Myocyte (in vitro differentiated cells): ENCODE data around the gene C15orf61. TPM values are rescaled to one million over a fixed set of nuclear protein-coding genes. Genes with fewer than 3 reads are reported as not detected.

Experiments used
- DNase-seq: peaks from one replicate; pipeline ENCODE4 v3.0.0-alpha.2; 2012; ENCODE audit warnings: low read depth
- total RNA-seq: library from RNA; depleted of rRNA; stranded (reverse); fragments of >200 nt; gene quantifications from 2 replicates; pipeline ENCODE4 v1.2.3, GENCODE V29; 2014

The C15orf61 gene
- total RNA-seq, 1 donor from 2014 or later, result 9.8 TPM

GRCh38 chr15:67548862-67549651, 28.1 kb downstream of the C15orf61 start:
- DNase-seq, result peak; percentile 29

- no peak for DNase-seq
Measured at GRCh38 chr15:67549736-67550135, 28.8 kb downstream of the C15orf61 start.

- peak; percentile 18 for DNase-seq
Measured at GRCh38 chr15:67550522-67550921, 29.6 kb downstream of the C15orf61 start.

GRCh38 chr15:67551207-67551743, 30.3 kb downstream of the C15orf61 start:
- peak; percentile 24 for DNase-seq

- DNase-seq, result no peak
Measured at GRCh38 chr15:67554580-67554979, 33.6 kb downstream of the C15orf61 start.

- DNase-seq, result no peak
Measured at GRCh38 chr15:67556976-67557570, 36.1 kb downstream of the C15orf61 start.

- DNase-seq, result no peak
Measured at GRCh38 chr15:67558502-67558901, 37.6 kb downstream of the C15orf61 start.

- DNase-seq, result no peak
Measured at GRCh38 chr15:67559158-67559557, 38.2 kb downstream of the C15orf61 start.

GRCh38 chr15:67559576-67559975, 38.6 kb downstream of the C15orf61 start:
- no peak for DNase-seq

GRCh38 chr15:67560320-67560719, 39.4 kb downstream of the C15orf61 start:
- no peak for DNase-seq

GRCh38 chr15:67563092-67563491, 42.2 kb downstream of the C15orf61 start:
- DNase-seq, result no peak

GRCh38 chr15:67564021-67564967, 43.4 kb downstream of the C15orf61 start:
- peak; percentile 6 for DNase-seq

- no peak for DNase-seq
Measured at GRCh38 chr15:67564968-67565345, 44.0 kb downstream of the C15orf61 start.

GRCh38 chr15:67569668-67570067, 48.7 kb downstream of the C15orf61 start:
- peak; percentile 3 for DNase-seq

GRCh38 chr15:67570875-67571647, 50.1 kb downstream of the C15orf61 start:
- no peak for DNase-seq

GRCh38 chr15:67571648-67572415, 50.9 kb downstream of the C15orf61 start:
- no peak for DNase-seq

GRCh38 chr15:67573194-67573593, 52.3 kb downstream of the C15orf61 start:
- DNase-seq, result no peak

GRCh38 chr15:67575039-67575502, 54.1 kb downstream of the C15orf61 start:
- no peak for DNase-seq

- peak; percentile 12 for DNase-seq
Measured at GRCh38 chr15:67578020-67578600, 57.2 kb downstream of the C15orf61 start.
